ENCODE data around the gene DSP. TPM values are rescaled to one million over a fixed set of nuclear protein-coding genes. Genes with fewer than 3 reads are reported as not detected.
A peak's percentile ranks its signal among the peaks of the same experiment; 100 is the strongest.

DSP gene
- total and polyA plus RNA-seq, 2 of the 13 experiments (the other 11 are each of a cell fraction or from before 2014, with no cell fraction given), result 89.8 to 117 TPM

GRCh38 chr6:7543789-7544424 lies 2.4 kb downstream of the DSP start (continued):
- TF ChIP-seq ZNF235 (CRISPR knock-in tag; IDR thresholded peaks at IDR 0.05; ENCODE audit: borderline replicate concordance), result no peak
- no peak for TF ChIP-seq NCOA2 (CRISPR knock-in tag; IDR thresholded peaks at IDR 0.05)
- TF ChIP-seq ZKSCAN8 (CRISPR knock-in tag; IDR thresholded peaks at IDR 0.05; ENCODE audit: borderline replicate concordance), result 0 out of 2 replicates have a peak, but pooled peaks have one; percentile 45
- TF ChIP-seq IRF9 (CRISPR knock-in tag; IDR thresholded peaks at IDR 0.05; ENCODE audit: borderline replicate concordance), result no peak
- no peak for TF ChIP-seq PBX2 (CRISPR knock-in tag; IDR thresholded peaks at IDR 0.05)
- TF ChIP-seq ZNF562 (CRISPR knock-in tag; IDR thresholded peaks at IDR 0.05; ENCODE audit: borderline replicate concordance), result no peak
- no peak for TF ChIP-seq CENPBD1 (CRISPR knock-in tag; IDR thresholded peaks at IDR 0.05; ENCODE audit: borderline replicate concordance, low read depth)
- TF ChIP-seq GZF1 (CRISPR knock-in tag; IDR thresholded peaks at IDR 0.05), result no peak
- TF ChIP-seq ZNF441 (CRISPR knock-in tag; IDR thresholded peaks at IDR 0.05; ENCODE audit: borderline replicate concordance), result 0 out of 2 replicates have a peak, but pooled peaks have one; percentile 38
- TF ChIP-seq EP300 (IDR thresholded peaks at IDR 0.05; ENCODE audit: low read depth in 2 of 2, low read length in 2 of 2), result no peak
- TF ChIP-seq EP300 (CRISPR knock-in tag; IDR thresholded peaks at IDR 0.05; ENCODE audit: borderline replicate concordance), result no peak
- TF ChIP-seq, protein P1, sequence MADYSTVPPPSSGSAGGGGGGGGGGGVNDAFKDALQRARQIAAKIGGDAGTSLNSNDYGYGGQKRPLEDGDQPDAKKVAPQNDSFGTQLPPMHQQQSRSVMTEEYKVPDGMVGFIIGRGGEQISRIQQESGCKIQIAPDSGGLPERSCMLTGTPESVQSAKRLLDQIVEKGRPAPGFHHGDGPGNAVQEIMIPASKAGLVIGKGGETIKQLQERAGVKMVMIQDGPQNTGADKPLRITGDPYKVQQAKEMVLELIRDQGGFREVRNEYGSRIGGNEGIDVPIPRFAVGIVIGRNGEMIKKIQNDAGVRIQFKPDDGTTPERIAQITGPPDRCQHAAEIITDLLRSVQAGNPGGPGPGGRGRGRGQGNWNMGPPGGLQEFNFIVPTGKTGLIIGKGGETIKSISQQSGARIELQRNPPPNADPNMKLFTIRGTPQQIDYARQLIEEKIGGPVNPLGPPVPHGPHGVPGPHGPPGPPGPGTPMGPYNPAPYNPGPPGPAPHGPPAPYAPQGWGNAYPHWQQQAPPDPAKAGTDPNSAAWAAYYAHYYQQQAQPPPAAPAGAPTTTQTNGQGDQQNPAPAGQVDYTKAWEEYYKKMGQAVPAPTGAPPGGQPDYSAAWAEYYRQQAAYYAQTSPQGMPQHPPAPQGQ (CRISPR knock-in tag; IDR thresholded peaks at IDR 0.05; ENCODE audit: borderline replicate concordance), result no peak
- no peak for TF ChIP-seq SOX6 (IDR thresholded peaks at IDR 0.05)
- TF ChIP-seq SOX6 (CRISPR knock-in tag; IDR thresholded peaks at IDR 0.05), result peak; percentile 42; the same call in 1 of the 2 replicates
- TF ChIP-seq ZNF607 (CRISPR knock-in tag; IDR thresholded peaks at IDR 0.05; ENCODE audit: borderline replicate concordance), result no peak
- no peak for TF ChIP-seq ARNTL (CRISPR knock-in tag; IDR thresholded peaks at IDR 0.05)
- TF ChIP-seq NCOA1 (CRISPR knock-in tag; IDR thresholded peaks at IDR 0.05), result no peak
- TF ChIP-seq NBN (conservative IDR thresholded peaks at IDR 0.05), result no peak
- TF ChIP-seq HOXA5 (CRISPR knock-in tag; IDR thresholded peaks at IDR 0.05), result no peak
